Measurements from ENCODE around the gene UCP3.

UCP3 gene

GRCh38 chr11:74008373-74009229 is at the start of gene UCP3:
UCP3 (minus strand) TSS chr11:74009085; CDS start chr11:74007042, 2,043 bp downstream.
- DNase-seq: no peak

DNA sequence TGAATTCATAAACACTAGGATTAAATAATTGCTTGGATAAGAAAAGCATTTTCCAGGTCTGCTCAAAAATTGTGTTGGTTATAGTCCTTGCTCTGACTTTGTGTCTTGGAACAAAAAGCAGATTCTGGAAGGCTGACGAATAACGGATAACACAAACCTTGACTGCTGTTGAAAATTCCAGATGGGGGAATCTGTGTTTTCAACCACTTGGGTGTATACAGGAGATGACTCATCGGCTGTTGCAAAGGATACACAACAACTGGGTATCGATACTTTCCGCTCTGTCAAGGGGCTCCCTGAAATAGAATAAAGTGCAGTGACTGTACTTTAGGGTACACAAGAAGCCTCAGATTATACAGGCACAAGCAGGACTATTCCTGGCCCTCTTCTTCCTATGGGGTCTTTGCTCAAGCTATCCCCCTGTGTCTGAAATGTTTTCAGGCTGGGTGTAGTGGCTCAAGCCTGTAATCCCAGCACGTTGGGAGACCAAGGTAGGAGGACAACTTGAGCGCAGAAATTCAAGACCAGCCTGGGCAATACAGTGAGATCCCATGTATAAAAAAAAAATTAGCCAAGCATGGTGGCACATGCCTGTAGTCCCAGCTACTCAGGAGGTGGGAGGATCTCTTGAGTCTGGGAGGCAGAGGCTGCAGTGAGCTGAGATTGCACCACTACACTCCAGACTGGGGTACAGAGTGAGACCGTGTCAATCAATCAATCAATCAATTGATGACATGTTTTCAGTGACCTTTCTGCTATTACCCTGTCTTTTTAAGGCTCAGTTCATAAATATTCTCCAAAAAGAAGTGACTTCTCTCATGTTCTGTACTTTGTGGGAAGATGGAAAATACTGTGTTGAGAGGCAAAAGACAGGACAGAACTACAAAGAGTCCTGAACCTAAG is 48.6 kb upstream of the UCP3 start:
- DNase-seq: no peak

- DNase-seq: no peak
Measured at GRCh38 chr11:74055938-74056337, 47.1 kb upstream of the UCP3 start.

GRCh38 chr11:74050465-74050864 is 41.6 kb upstream of the UCP3 start:
- no peak for DNase-seq

DNA sequence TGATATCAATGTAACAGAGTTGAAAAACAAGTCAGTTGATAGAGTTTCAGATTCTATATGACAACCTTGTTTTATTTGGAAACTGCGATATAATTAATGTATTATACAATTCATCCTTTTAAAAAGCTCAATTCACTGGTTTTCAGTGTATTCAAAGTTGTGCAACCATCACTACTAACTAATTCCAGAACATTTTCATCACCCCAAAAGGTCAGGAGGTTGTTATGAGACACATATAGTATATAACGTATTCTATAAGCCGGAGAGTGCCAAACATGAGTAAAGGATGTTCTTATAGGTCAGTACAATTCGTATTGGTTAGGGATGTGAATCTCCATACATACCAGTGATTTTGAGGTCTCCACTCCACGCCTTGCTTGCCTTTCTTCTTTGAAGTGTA is 40.1 kb upstream of the UCP3 start:
- no peak for DNase-seq

GRCh38 chr11:74044538-74044937 is 35.7 kb upstream of the UCP3 start:
- no peak for DNase-seq

- no peak for DNase-seq
Measured at GRCh38 chr11:74043450-74043849, 34.6 kb upstream of the UCP3 start.

- no peak for DNase-seq
Measured at GRCh38 chr11:74037309-74037708, 28.4 kb upstream of the UCP3 start.

- no peak for DNase-seq
Measured at GRCh38 chr11:74035264-74035663, 26.4 kb upstream of the UCP3 start.

DNA sequence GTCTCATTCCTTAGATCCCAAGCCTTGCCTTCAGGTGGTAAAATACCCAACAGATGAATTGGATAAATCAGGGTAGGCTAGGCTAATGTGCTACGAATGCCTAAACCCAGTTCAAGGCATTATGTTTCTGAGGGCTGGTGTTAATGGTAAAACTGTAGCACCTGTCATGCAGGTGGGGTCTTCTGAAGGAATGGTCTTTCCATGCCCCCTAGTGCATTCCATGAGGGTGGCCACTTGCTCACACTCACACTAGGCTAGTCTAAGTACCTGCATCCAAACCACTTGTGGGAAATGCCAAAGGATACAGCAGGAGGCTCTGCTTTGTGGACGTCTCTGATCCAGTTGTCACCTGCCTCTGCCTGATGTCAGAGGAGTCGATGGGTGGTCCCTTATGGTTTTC is 24.2 kb upstream of the UCP3 start:
- DNase-seq: no peak

- no peak for DNase-seq
Measured at GRCh38 chr11:74030723-74031676, 22.1 kb upstream of the UCP3 start.

DNA sequence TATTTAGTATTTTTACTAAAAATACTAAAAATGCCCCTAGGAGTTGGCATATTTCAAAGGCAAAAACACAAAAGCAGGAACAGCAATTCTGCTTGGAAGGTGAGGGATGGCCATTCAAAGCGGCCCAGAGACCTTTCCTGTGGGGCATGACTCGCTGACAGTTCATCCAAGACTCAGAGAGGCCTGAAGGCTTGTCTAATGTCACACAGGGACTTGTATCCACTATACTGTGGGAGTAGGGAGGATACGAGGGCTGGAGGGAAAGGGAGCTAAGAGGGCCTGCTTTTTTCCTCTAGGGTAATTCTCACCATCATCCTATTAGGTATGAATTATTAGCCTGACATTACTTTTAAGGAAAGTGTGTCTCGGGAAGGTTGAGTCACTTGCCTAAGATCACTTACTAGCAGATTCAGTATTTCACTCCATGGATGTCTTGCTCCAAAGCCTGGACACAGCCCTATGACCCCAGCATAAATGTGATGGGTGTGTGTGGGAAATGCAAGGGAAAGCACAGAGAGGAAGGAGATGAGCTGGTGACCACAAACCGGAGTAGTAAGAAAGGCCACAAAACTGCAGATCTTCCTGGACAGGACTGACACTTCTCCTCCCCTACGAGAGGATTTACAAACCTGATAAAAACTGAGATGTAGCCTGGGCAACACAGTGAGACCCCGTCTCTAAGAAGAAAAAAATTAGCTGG is 16.7 kb upstream of the UCP3 start:
- DNase-seq: no peak

DNA sequence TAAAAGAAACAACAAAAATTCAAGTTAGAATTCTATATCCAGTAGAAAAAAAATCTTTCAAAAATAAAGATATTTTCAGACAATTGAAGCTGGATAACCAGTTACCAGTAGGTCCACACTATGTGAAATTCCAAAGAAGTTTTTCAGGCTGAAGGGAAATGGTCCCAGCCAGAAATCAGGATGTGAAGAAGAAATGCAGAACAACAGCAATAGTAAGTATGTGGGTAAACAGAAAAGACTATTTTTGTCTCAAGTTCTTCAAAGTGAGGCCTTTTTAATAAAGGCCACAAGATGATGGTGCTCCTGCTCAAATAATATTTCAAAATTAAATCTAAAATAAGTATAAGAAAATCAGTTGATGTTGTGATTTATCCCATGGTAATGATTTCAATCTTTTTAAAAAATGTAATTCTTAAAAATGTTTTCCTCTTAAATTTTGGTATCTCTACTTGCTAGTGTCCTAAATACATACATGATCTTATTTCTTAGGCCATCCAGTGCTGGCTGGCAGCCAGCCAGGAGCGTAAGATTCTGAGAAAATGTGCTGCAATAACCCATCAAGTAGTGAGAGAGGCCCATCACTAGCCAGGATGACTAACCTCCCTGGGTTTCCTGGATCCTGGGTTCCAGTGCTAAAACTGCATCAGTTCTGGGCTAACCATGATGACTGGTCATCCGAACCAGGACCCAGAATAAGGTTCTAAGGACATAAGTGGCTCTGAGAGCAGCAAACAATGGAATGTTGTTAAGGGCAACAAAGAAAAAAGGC is 15.6 kb upstream of the UCP3 start:
- DNase-seq: no peak

GRCh38 chr11:74023276-74023675 is 14.4 kb upstream of the UCP3 start:
- no peak for DNase-seq

DNA sequence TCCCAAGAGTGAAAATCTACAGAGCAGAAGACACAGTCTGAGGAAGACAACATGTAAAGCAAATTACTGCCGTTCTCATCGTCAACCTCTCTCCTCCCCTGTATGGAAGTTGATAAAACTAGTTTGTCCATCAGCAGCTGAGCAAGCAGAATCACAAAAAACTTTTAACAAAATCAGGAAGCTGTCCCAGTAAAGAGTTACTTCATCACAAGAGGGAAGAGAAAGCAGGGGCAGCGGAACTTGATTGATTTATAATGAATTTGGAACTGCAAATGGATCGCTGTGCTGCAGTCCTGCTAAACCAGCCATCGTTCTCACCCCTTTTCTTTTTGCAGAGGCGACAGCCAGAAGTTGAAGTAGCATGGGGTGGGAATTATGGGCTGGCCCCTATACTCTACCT is 13.7 kb upstream of the UCP3 start:
- DNase-seq: no peak

GRCh38 chr11:74021998-74022397 is 13.1 kb upstream of the UCP3 start:
- no peak for DNase-seq

DNA sequence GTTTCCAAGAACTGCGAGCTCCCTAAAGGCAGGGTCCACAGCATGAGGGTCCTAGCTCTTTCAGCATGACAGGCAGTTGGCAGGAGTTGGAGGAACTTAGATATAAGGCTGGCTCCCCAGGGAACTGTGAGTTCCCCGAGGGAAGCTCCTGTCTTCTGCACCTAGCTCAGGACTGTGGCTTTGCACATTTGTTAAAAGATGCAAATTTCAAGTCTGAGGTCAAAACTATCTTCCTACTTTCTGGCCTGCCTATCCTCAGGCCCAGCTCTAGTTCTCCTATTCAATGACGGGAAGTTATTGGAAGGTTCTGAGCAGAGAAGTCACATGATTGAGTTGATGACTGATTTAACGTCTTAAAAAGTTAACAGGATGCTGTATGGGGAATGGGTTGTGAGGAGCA is 11.7 kb upstream of the UCP3 start:
- no peak for DNase-seq

GRCh38 chr11:74019860-74020259 is 11.0 kb upstream of the UCP3 start:
- no peak for DNase-seq

- DNase-seq: no peak
Measured at GRCh38 chr11:74019104-74019738, 10.3 kb upstream of the UCP3 start.

DNA sequence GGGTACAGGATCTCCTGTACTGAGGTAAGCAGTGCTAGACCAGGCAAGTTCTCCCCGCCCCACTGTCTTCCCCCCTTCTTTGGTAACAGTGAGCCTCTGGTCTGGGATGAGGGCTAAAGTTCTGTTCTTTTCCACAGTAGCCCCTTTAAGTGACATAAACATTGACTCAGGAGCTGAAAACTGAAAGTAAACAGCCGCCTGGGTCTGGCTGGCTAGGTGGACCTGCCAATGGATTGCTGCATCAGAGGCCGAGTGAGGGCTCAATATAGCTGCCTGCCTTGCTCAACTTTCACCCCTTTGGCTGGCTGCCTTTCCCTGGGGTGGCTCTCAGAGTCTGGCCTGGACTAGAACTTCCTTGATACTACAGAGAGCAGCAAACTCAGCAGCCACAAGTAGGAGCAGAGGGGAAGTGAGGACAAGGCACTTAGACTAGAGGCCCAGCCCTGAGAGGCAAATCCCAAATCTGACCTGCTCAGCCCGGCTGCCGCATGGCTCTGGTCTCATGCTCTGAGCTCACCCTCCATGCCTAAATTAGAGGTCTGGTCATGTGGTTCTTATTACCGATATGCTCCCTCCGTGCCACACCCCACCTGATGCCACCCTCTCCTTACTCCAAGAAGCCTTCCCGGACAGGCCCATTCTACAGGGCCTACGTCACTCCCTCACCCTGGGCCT is 9.6 kb upstream of the UCP3 start:
- DNase-seq: no peak
